ES-I3 (cell line): ENCODE data around the gene NCEH1.

Source experiments
- H3K36me3 ChIP-seq: 2 replicates; pipeline ENCODE4 v1.6.1; 2013; ENCODE audit warnings: mild to moderate bottlenecking, low read length, control low read depth, moderate library complexity; ENCODE audit not compliant: insufficient read depth
- H3K4me1 ChIP-seq: 2 replicates; pipeline ENCODE4 v1.6.1; 2013; ENCODE audit warnings: mild to moderate bottlenecking, control low read depth, low read length; ENCODE audit not compliant: insufficient read depth
- H3K9ac ChIP-seq: 2 replicates; pipeline ENCODE4 v1.6.1; 2013; ENCODE audit warnings: low read depth, mild to moderate bottlenecking, low read length, moderate library complexity
- H3K9me3 ChIP-seq: 2 replicates; pipeline ENCODE4 v1.6.1; 2013; ENCODE audit warnings: mild to moderate bottlenecking, low read length, moderate library complexity; ENCODE audit not compliant: control insufficient read depth, insufficient read depth

NCEH1 gene

GRCh38 chr3:172700256-172700655, 10.6 kb downstream of the NCEH1 start:
- H3K36me3 ChIP-seq, result no peaks in the 10 kb centered on the region
- no peaks in the 10 kb centered on the region for H3K9me3 ChIP-seq
- peaks cover 6% of the 10 kb centered on the region for H3K4me1 ChIP-seq

GRCh38 chr3:172699031-172699430, 11.8 kb downstream of the NCEH1 start:
- Histone ChIP-seq H3K36me3 (no peaks in the 10 kb centered on the region), H3K9ac (no peak overlapping the region), H3K9me3 (no peaks in the 10 kb centered on the region), H3K4me1 (peaks cover 6% of the 10 kb centered on the region)

More at GRCh38 chr3:172700256-172700655, 10.6 kb downstream of the NCEH1 start:
- no peak overlapping the region for H3K9ac ChIP-seq

GRCh38 chr3:172698631-172699030, 12.2 kb downstream of the NCEH1 start:
- Histone ChIP-seq H3K9ac (no peak overlapping the region), H3K9me3 (no peaks in the 10 kb centered on the region), H3K4me1 (peaks cover 6% of the 10 kb centered on the region), H3K36me3 (no peaks in the 10 kb centered on the region)

GRCh38 chr3:172697558-172697957, 13.3 kb downstream of the NCEH1 start:
- no peaks in the 10 kb centered on the region for H3K36me3 ChIP-seq
- no peak overlapping the region for H3K9ac ChIP-seq
- no peaks in the 10 kb centered on the region for H3K9me3 ChIP-seq
- peaks cover 10% of the 10 kb centered on the region for H3K4me1 ChIP-seq

- no peaks in the 10 kb centered on the region for H3K9me3 ChIP-seq
- no peaks in the 10 kb centered on the region for H3K36me3 ChIP-seq
- peaks cover 10% of the 10 kb centered on the region for H3K4me1 ChIP-seq
- H3K9ac ChIP-seq, result no peak overlapping the region
Observed at GRCh38 chr3:172696357-172696756, 14.5 kb downstream of the NCEH1 start.

- Histone ChIP-seq H3K9me3 (no peaks in the 10 kb centered on the region), H3K36me3 (no peaks in the 10 kb centered on the region), H3K4me1 (peaks cover 10% of the 10 kb centered on the region), H3K9ac (no peak overlapping the region)
Observed at GRCh38 chr3:172694573-172695246, 16.2 kb downstream of the NCEH1 start.

GRCh38 chr3:172692751-172693338, 18.0 kb downstream of the NCEH1 start:
- H3K9ac ChIP-seq, result no peak overlapping the region
- H3K4me1 ChIP-seq, result peaks cover 7% of the 10 kb centered on the region
- no peaks in the 10 kb centered on the region for H3K9me3 ChIP-seq
- H3K36me3 ChIP-seq, result no peaks in the 10 kb centered on the region

GRCh38 chr3:172690936-172691335, 19.9 kb downstream of the NCEH1 start:
- peaks cover 8% of the 10 kb centered on the region for H3K4me1 ChIP-seq
- no peaks in the 10 kb centered on the region for H3K9me3 ChIP-seq
- no peaks in the 10 kb centered on the region for H3K36me3 ChIP-seq
- H3K9ac ChIP-seq, result no peak overlapping the region

- Histone ChIP-seq H3K9me3 (no peaks in the 10 kb centered on the region), H3K4me1 (peaks cover 13% of the 10 kb centered on the region), H3K9ac (no peak overlapping the region), H3K36me3 (no peaks in the 10 kb centered on the region)
Observed at GRCh38 chr3:172688588-172688987, 22.3 kb downstream of the NCEH1 start.

- no peaks in the 10 kb centered on the region for H3K36me3 ChIP-seq
- H3K9ac ChIP-seq, result no peak overlapping the region
- peaks cover 9% of the 10 kb centered on the region for H3K4me1 ChIP-seq
- H3K9me3 ChIP-seq, result no peaks in the 10 kb centered on the region
Observed at GRCh38 chr3:172687501-172687900, 23.4 kb downstream of the NCEH1 start.

GRCh38 chr3:172685331-172686214, 25.3 kb downstream of the NCEH1 start:
- Histone ChIP-seq H3K4me1 (peaks cover 9% of the 10 kb centered on the region), H3K9me3 (no peaks in the 10 kb centered on the region), H3K36me3 (no peaks in the 10 kb centered on the region), H3K9ac (no peak overlapping the region)

GRCh38 chr3:172680684-172681083, 30.2 kb downstream of the NCEH1 start:
- no peaks in the 10 kb centered on the region for H3K9me3 ChIP-seq
- H3K4me1 ChIP-seq, result peaks cover 17% of the 10 kb centered on the region
- no peaks in the 10 kb centered on the region for H3K36me3 ChIP-seq
- H3K9ac ChIP-seq, result no peak overlapping the region

GRCh38 chr3:172679599-172679998, 31.3 kb downstream of the NCEH1 start:
- Histone ChIP-seq H3K9me3 (no peaks in the 10 kb centered on the region), H3K36me3 (no peaks in the 10 kb centered on the region), H3K9ac (no peak overlapping the region), H3K4me1 (peaks cover 15% of the 10 kb centered on the region)

GRCh38 chr3:172678068-172678467, 32.8 kb downstream of the NCEH1 start:
- Histone ChIP-seq H3K4me1 (peaks cover 15% of the 10 kb centered on the region), H3K36me3 (no peaks in the 10 kb centered on the region), H3K9me3 (no peaks in the 10 kb centered on the region), H3K9ac (peak overlapping the region; percentile 24; the same call in 1 of the 2 replicates)
